Embryonic facial prominence (tissue), 1 donor: Measurements from ENCODE around the gene SUN2.
A peak's percentile ranks its signal among the peaks of the same experiment; 100 is the strongest.

Experiments used
- DNase-seq: peaks from one replicate; pipeline ENCODE4 v3.0.0-alpha.2; 2016; ENCODE audit errors: extremely low spot score

The SUN2 gene

GRCh38 chr22:38716271-38716670 lies 39.5 kb downstream of the SUN2 start:
- no peak for DNase-seq

- no peak for DNase-seq
Measured at GRCh38 chr22:38715852-38716251, 39.9 kb downstream of the SUN2 start.

- no peak for DNase-seq
Measured at GRCh38 chr22:38715176-38715764, 40.5 kb downstream of the SUN2 start.

- no peak for DNase-seq
Measured at GRCh38 chr22:38713921-38714320, 41.9 kb downstream of the SUN2 start.

GRCh38 chr22:38712486-38713207 lies 43.2 kb downstream of the SUN2 start:
- DNase-seq, result no peak

GRCh38 chr22:38710866-38711265 lies 44.9 kb downstream of the SUN2 start:
- no peak for DNase-seq

- DNase-seq, result no peak
Measured at GRCh38 chr22:38710351-38710750, 45.4 kb downstream of the SUN2 start.

GRCh38 chr22:38709306-38709705 lies 46.5 kb downstream of the SUN2 start:
- DNase-seq, result no peak

GRCh38 chr22:38707984-38708383 lies 47.8 kb downstream of the SUN2 start:
- DNase-seq, result no peak

GRCh38 chr22:38707346-38707745 lies 48.5 kb downstream of the SUN2 start:
- no peak for DNase-seq

- no peak for DNase-seq
Measured at GRCh38 chr22:38706901-38707195, 49.0 kb downstream of the SUN2 start.

GRCh38 chr22:38706101-38706900 lies 49.5 kb downstream of the SUN2 start:
- no peak for DNase-seq

GRCh38 chr22:38705235-38706100 lies 50.3 kb downstream of the SUN2 start, which contains the start of gene GTPBP1:
Gene GTPBP1, plus strand, starts transcription at chr22:38705944. Its CDS starts 12 bp downstream, at chr22:38705956.
- peak; percentile 100 for DNase-seq

- no peak for DNase-seq
Measured at GRCh38 chr22:38704654-38705234, 51.1 kb downstream of the SUN2 start.

GRCh38 chr22:38700789-38701628 lies 54.8 kb downstream of the SUN2 start, which contains the start of gene JOSD1:
Gene JOSD1, minus strand, starts transcription at chr22:38700943. Its CDS starts 956 bp downstream, at chr22:38699987.
- DNase-seq, result peak; percentile 89

GRCh38 chr22:38700270-38700788 lies 55.5 kb downstream of the SUN2 start:
- DNase-seq, result no peak

- no peak for DNase-seq
Measured at GRCh38 chr22:38699784-38700183, 56.0 kb downstream of the SUN2 start.

- no peak for DNase-seq
Measured at GRCh38 chr22:38699143-38699542, 56.7 kb downstream of the SUN2 start.

- no peak for DNase-seq
Measured at GRCh38 chr22:38698407-38699094, 57.2 kb downstream of the SUN2 start.
